Astrocyte of the hippocampus (primary cell): ENCODE measurements around the gene NCAPD3.
"Not testable (repeated sequence)": the region's sequence is repeated elsewhere in the genome, so short reads cannot be mapped to it uniquely, and the experiment has no call there.

ENCODE experiments used
- DNase-seq: peaks from one replicate; pipeline ENCODE4 v3.0.0; 2011; ENCODE audit warnings: low read depth, low spot score

The NCAPD3 gene

GRCh38 chr11:134226806-134227325 lies 3.1 kb upstream of the NCAPD3 start:
- no peak for DNase-seq

- peak; percentile 46 for DNase-seq
These were observed 1.2 kb upstream of the NCAPD3 start for GRCh38 chr11:134224710-134225664.

- peak; percentile 10 for DNase-seq
These were observed 646 bp downstream of the NCAPD3 start for GRCh38 chr11:134223121-134223520.

- no peak for DNase-seq
These were observed 7.0 kb downstream of the NCAPD3 start for GRCh38 chr11:134216816-134217215.

- no peak for DNase-seq
These were observed 7.9 kb downstream of the NCAPD3 start for GRCh38 chr11:134215836-134216235.

GRCh38 chr11:134207538-134208239 lies 16.1 kb downstream of the NCAPD3 start:
- peak; percentile 34 for DNase-seq

GRCh38 chr11:134206185-134206584 lies 17.6 kb downstream of the NCAPD3 start:
- DNase-seq = no peak

GRCh38 chr11:134205729-134206128 lies 18.0 kb downstream of the NCAPD3 start:
- DNase-seq = no peak

GRCh38 chr11:134202661-134203060 lies 21.1 kb downstream of the NCAPD3 start:
- DNase-seq = no peak

GRCh38 chr11:134200688-134201087 lies 23.1 kb downstream of the NCAPD3 start:
- DNase-seq = no peak

GRCh38 chr11:134199531-134199930 lies 24.2 kb downstream of the NCAPD3 start:
- DNase-seq = no peak

GRCh38 chr11:134196756-134197155 lies 27.0 kb downstream of the NCAPD3 start:
- no peak for DNase-seq

GRCh38 chr11:134188092-134188491 lies 35.7 kb downstream of the NCAPD3 start:
- DNase-seq = not testable (repeated sequence)

- DNase-seq = no peak
These were observed 42.1 kb downstream of the NCAPD3 start for GRCh38 chr11:134181707-134182106.

- DNase-seq = no peak
These were observed 45.6 kb downstream of the NCAPD3 start for GRCh38 chr11:134178032-134178674.

GRCh38 chr11:134176284-134176683 lies 47.5 kb downstream of the NCAPD3 start:
- no peak for DNase-seq

- no peak for DNase-seq
These were observed 50.5 kb downstream of the NCAPD3 start for GRCh38 chr11:134173296-134173695.

- DNase-seq = no peak
These were observed 51.8 kb downstream of the NCAPD3 start for GRCh38 chr11:134171951-134172350.

- peak; percentile 44 for DNase-seq
These were observed 52.9 kb downstream of the NCAPD3 start for GRCh38 chr11:134170919-134171281.

GRCh38 chr11:134170177-134170918 lies 53.4 kb downstream of the NCAPD3 start:
- no peak for DNase-seq
